SK-N-SH treated with all-trans-retinoic acid at 6 μM for 48 hours (cell line): ENCODE results near the gene AATF.

Experiments used
- ATAC-seq: fragments of 200-7000 bp; cut with Tn5 transposase; 3 replicates; pipeline ENCODE4 v1.9.1; 2020; ENCODE audit warnings: mild to moderate bottlenecking, moderate library complexity
- ARNTL ChIP-seq: fragments of 450-650 bp; formaldehyde crosslinking; IDR thresholded peaks from 2 replicates; pipeline ENCODE4 v1.5.0; 2020; ENCODE audit warnings: low read depth, mild to moderate bottlenecking, moderate library complexity, borderline replicate concordance
- CSDC2 ChIP-seq: fragments of 250-450 bp; sonication (Bioruptor Pico); IDR thresholded peaks from 2 replicates; pipeline ENCODE4 v1.5.0; 2020; ENCODE audit warnings: mild to moderate bottlenecking, moderate library complexity
- ESRRG ChIP-seq: fragments of 250-450 bp; sonication (Bioruptor Pico); IDR thresholded peaks from 2 replicates; pipeline ENCODE4 v1.6.1; 2021; ENCODE audit warnings: mild to moderate bottlenecking
- GLIS3 ChIP-seq: fragments of 250-450 bp; sonication (Bioruptor Pico); IDR thresholded peaks from 2 replicates; pipeline ENCODE4 v1.5.0; 2020; ENCODE audit warnings: mild to moderate bottlenecking, moderate library complexity
- ISL1 ChIP-seq: fragments of 250-450 bp; sonication (Bioruptor Pico); IDR thresholded peaks from 2 replicates; pipeline ENCODE4 v2.1.2; 2022; ENCODE audit warnings: mild to moderate bottlenecking, moderate library complexity
- OSR1 ChIP-seq: fragments of 250-450 bp; sonication (Bioruptor Pico); IDR thresholded peaks from 2 replicates; pipeline ENCODE4 v1.8.0; 2022; ENCODE audit warnings: moderate library complexity, mild to moderate bottlenecking, inconsistent platforms
- PPARA ChIP-seq: fragments of 250-450 bp; sonication (Bioruptor Pico); IDR thresholded peaks from 2 replicates; pipeline ENCODE4 v1.5.0; 2020; ENCODE audit warnings: mild to moderate bottlenecking, borderline replicate concordance
- RARB ChIP-seq: fragments of 250-450 bp; sonication (Bioruptor Pico); IDR thresholded peaks from 2 replicates; pipeline ENCODE4 v1.8.0; 2021; ENCODE audit warnings: mild to moderate bottlenecking, moderate library complexity
- SNAI2 ChIP-seq: fragments of 250-450 bp; sonication (Bioruptor Pico); IDR thresholded peaks from 2 replicates; pipeline ENCODE4 v1.5.0; 2020; ENCODE audit warnings: mild to moderate bottlenecking, moderate library complexity
- TCF4 ChIP-seq: fragments of 250-450 bp; sonication (Bioruptor Pico); IDR thresholded peaks from 2 replicates; pipeline ENCODE4 v1.8.0; 2021; ENCODE audit warnings: mild to moderate bottlenecking, moderate library complexity, borderline replicate concordance
- TOX ChIP-seq: fragments of 250-450 bp; sonication (Bioruptor Pico); IDR thresholded peaks from 2 replicates; pipeline ENCODE4 v1.8.0; 2021; ENCODE audit warnings: mild to moderate bottlenecking, moderate library complexity, borderline replicate concordance
- TSHZ2 ChIP-seq: fragments of 250-450 bp; sonication (Bioruptor Pico); IDR thresholded peaks from 2 replicates; pipeline ENCODE4 v1.5.0; 2020; ENCODE audit warnings: mild to moderate bottlenecking, moderate library complexity
- ZC3H10 ChIP-seq: fragments of 250-450 bp; sonication (Bioruptor Pico); IDR thresholded peaks from 2 replicates; pipeline ENCODE4 v1.5.1; 2021; ENCODE audit warnings: mild to moderate bottlenecking, moderate library complexity
- ZFP3 ChIP-seq: fragments of 250-450 bp; sonication (Bioruptor Pico); IDR thresholded peaks from 2 replicates; pipeline ENCODE4 v1.5.0; 2020; ENCODE audit warnings: mild to moderate bottlenecking, moderate library complexity
- ZFP30 ChIP-seq: fragments of 450-650 bp; formaldehyde crosslinking; IDR thresholded peaks from 2 replicates; pipeline ENCODE4 v1.5.0; 2022; ENCODE audit warnings: mild to moderate bottlenecking, moderate library complexity
- ZNF565 ChIP-seq: fragments of 450-650 bp; formaldehyde crosslinking; conservative IDR thresholded peaks from 2 replicates; pipeline ENCODE4 v1.5.0; 2020; ENCODE audit warnings: low read depth, mild to moderate bottlenecking, moderate library complexity
- ZNF70 ChIP-seq: fragments of 450-650 bp; formaldehyde crosslinking; IDR thresholded peaks from 2 replicates; pipeline ENCODE4 v1.5.0; 2020; ENCODE audit warnings: mild to moderate bottlenecking, moderate library complexity
- ZNF8 ChIP-seq: fragments of 450-650 bp; formaldehyde crosslinking; IDR thresholded peaks from 2 replicates; pipeline ENCODE4 v1.5.0; 2020; ENCODE audit warnings: mild to moderate bottlenecking, moderate library complexity
- TF ChIP-seq, protein P1 (sequence below): fragments of 250-450 bp; sonication (Bioruptor Pico); IDR thresholded peaks from 2 replicates; pipeline ENCODE4 v1.8.0; 2021; ENCODE audit warnings: low read depth, mild to moderate bottlenecking, moderate library complexity, borderline replicate concordance

AATF gene

DNA sequence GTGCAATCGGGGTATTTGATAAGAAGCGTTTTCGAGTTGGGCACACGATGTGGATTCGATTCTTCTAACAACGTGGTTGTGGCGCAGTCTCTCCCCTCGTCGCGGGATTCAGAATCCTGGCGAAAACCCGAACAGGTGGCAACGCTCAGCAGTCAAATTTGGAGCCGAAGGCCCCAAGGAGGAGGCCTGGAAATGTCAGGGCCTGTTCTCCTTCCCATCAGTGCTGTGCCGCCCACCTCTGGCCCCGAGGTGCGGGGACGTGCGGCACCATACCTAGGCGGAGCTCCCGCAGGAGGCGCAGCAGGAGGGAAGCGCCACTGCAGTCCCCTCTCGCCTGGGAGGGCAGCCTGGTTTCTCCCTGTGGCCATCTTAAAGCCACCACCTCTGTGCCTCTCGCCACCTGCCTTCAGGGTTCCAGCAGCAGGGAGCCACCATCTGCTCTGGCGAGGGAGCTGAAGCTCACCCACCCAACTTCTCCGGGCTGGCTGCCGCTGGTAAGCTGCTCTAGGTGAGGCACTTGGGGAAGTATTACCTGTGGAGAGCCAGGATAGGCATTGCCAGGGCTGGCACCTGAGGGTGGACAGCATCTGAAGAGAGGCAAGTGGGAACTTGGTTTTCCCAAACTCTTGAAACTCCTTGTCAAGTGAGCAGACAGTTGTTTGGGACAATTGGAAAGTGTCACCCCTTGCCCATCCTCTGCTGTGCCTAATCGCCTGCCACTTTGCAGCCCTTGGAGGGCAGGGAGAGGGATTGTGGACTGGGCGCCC is 2.6 kb upstream of the AATF start:
- TF ChIP-seq GLIS3 (CRISPR knock-in tag) = no peak
- no peak for TF ChIP-seq ISL1 (CRISPR knock-in tag)
- no peak for TF ChIP-seq ARNTL (CRISPR knock-in tag)
- no peak for TF ChIP-seq PPARA (CRISPR knock-in tag)
- TF ChIP-seq SNAI2 (CRISPR knock-in tag) = no peak
- TF ChIP-seq, all 23 proteins: peak for 0
- ATAC-seq = no peak

- no peak for ATAC-seq
- TF ChIP-seq ISL1 (CRISPR knock-in tag) = no peak
- no peak for TF ChIP-seq PPARA (CRISPR knock-in tag)
- TF ChIP-seq ZNF8 = no peak
- TF ChIP-seq ARNTL (CRISPR knock-in tag) = no peak
- TF ChIP-seq ZC3H10 = no peak
- TF ChIP-seq TOX (CRISPR knock-in tag) = no peak
- no peak for TF ChIP-seq RARB (CRISPR knock-in tag)
- no peak for TF ChIP-seq TCF4
- TF ChIP-seq, protein P1, sequence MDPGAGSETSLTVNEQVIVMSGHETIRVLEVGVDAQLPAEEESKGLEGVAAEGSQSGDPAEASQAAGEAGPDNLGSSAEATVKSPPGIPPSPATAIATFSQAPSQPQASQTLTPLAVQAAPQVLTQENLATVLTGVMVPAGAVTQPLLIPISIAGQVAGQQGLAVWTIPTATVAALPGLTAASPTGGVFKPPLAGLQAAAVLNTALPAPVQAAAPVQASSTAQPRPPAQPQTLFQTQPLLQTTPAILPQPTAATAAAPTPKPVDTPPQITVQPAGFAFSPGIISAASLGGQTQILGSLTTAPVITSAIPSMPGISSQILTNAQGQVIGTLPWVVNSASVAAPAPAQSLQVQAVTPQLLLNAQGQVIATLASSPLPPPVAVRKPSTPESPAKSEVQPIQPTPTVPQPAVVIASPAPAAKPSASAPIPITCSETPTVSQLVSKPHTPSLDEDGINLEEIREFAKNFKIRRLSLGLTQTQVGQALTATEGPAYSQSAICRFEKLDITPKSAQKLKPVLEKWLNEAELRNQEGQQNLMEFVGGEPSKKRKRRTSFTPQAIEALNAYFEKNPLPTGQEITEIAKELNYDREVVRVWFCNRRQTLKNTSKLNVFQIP (CRISPR knock-in tag) = no peak
- no peak for TF ChIP-seq ESRRG (CRISPR knock-in tag)
- TF ChIP-seq OSR1 (CRISPR knock-in tag) = no peak
- TF ChIP-seq ZFP30 (CRISPR knock-in tag) = no peak
- TF ChIP-seq CSDC2 (CRISPR knock-in tag) = no peak
Measured at GRCh38 chr17:36946726-36947091, 2.0 kb upstream of the AATF start.

- peak; percentile 61 for ATAC-seq
- no peak for TF ChIP-seq ZFP3 (CRISPR knock-in tag)
Measured at GRCh38 chr17:36947922-36948716, 635 bp upstream of the AATF start.

DNA sequence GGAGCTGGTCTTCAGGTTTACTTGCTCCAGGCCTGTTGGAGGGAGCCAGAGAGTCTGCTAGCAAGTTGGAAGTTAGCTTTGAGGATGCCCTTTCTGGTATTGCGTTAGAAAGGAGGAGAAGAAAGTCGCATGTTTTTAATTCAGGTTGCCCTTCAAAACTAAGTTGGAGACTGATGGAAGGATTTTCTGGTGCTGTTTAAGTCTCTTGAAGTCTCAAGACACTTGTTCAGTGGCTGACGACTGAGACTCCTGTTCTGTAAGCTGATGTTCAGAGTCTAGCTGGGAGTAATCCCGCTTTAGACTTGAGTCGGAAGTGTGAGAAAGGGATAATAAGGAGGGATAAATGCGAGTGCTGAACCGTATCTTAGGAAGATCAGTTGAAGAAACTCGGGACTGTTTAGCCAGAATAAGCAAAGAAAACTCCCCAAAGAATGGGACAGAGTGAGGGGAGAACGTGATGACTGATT is 740 bp downstream of the AATF start:
- TF ChIP-seq PPARA (CRISPR knock-in tag) (no peak), ZNF8 (no peak), ZNF565 (CRISPR knock-in tag) (no peak), TCF4 (no peak), TSHZ2 (no peak), ZNF70 (CRISPR knock-in tag) (no peak)
- peak; percentile 70 for ATAC-seq

GRCh38 chr17:36950027-36950426 is 1.3 kb downstream of the AATF start:
- no peak for TF ChIP-seq SNAI2 (CRISPR knock-in tag)
- TF ChIP-seq, protein P1 (CRISPR knock-in tag) = no peak
- TF ChIP-seq ARNTL (CRISPR knock-in tag) = no peak
- TF ChIP-seq ZFP30 (CRISPR knock-in tag) = no peak
- no peak for TF ChIP-seq PPARA (CRISPR knock-in tag)
- no peak for TF ChIP-seq TCF4
- ATAC-seq = no peak
